Activated CD4-positive, alpha-beta T cell treated with anti-CD3 and anti-CD28 coated beads, Interleukin-2, amount 10 ng/mL, durations not matched to agents 7 days and 5 days (primary cell): Measurements from ENCODE around the gene SLC16A3. TPM values are rescaled to one million over a fixed set of nuclear protein-coding genes. Genes with fewer than 3 reads are reported as not detected.

Source experiments
- CTCF ChIA-PET: fragments of 350-600 bp; sonication (Branson Sonifier 250); formaldehyde crosslinking; loops from one replicate; lab custom pipeline; 2021; ENCODE audit warnings: antibody characterized with exemption; lab: Charles Lee
- POLR2A ChIA-PET: fragments of 350-600 bp; sonication (Branson Sonifier 250); formaldehyde crosslinking; loops from one replicate; lab custom pipeline; 2021; ENCODE audit warnings: antibody characterized with exemption; lab: Charles Lee
- DNase-seq: peaks from one replicate; pipeline ENCODE4 v3.0.0-alpha.2; 2020
- H3K27ac Mint-ChIP-seq: one replicate; pipeline ENCODE4 v1.8.0; 2021; ENCODE audit warnings: mild to moderate bottlenecking, moderate library complexity, mixed read lengths
- H3K27me3 Mint-ChIP-seq: one replicate; pipeline ENCODE4 v1.8.0; 2021; ENCODE audit warnings: mixed read lengths
- H3K36me3 Mint-ChIP-seq: one replicate; pipeline ENCODE4 v1.8.0; 2021; ENCODE audit warnings: low read depth, mixed read lengths
- H3K4me1 Mint-ChIP-seq: one replicate; pipeline ENCODE4 v1.8.0; 2021; ENCODE audit warnings: mixed read lengths
- H3K4me3 Mint-ChIP-seq: one replicate; pipeline ENCODE4 v1.8.0; 2021; ENCODE audit warnings: mild to moderate bottlenecking, moderate library complexity, mixed read lengths
- H3K9me3 Mint-ChIP-seq: one replicate; pipeline ENCODE4 v1.8.0; 2021; ENCODE audit warnings: mixed read lengths
- total RNA-seq, 2 experiments: library from RNA; stranded (reverse); gene quantifications; one replicate each; pipeline ENCODE4 v1.2.3, GENCODE V29; 2021

SLC16A3 gene
- total RNA-seq, 2 experiments from 2014 or later: 104 to 140 TPM

GRCh38 chr17:82219083-82219482, 9.8 kb upstream of the SLC16A3 start:
- ChIA-PET CTCF (interaction anchor here (0.7 to 4.6 kb wide), 2 partner anchors 17 to 183 kb away, joined by 3 to 14 read pairs; no protein-coding TSS in a partner anchor), POLR2A (no interaction called here)
- H3K27ac Mint-ChIP-seq: no peak overlapping the region
- peaks cover 21% of the 10 kb centered on the region for H3K4me1 Mint-ChIP-seq
- H3K4me3 Mint-ChIP-seq: no peak overlapping the region
- DNase-seq: no peak
- H3K9me3 Mint-ChIP-seq: no peaks in the 10 kb centered on the region
- peaks cover 3% of the 10 kb centered on the region for H3K27me3 Mint-ChIP-seq
- no peaks in the 10 kb centered on the region for H3K36me3 Mint-ChIP-seq

DNA sequence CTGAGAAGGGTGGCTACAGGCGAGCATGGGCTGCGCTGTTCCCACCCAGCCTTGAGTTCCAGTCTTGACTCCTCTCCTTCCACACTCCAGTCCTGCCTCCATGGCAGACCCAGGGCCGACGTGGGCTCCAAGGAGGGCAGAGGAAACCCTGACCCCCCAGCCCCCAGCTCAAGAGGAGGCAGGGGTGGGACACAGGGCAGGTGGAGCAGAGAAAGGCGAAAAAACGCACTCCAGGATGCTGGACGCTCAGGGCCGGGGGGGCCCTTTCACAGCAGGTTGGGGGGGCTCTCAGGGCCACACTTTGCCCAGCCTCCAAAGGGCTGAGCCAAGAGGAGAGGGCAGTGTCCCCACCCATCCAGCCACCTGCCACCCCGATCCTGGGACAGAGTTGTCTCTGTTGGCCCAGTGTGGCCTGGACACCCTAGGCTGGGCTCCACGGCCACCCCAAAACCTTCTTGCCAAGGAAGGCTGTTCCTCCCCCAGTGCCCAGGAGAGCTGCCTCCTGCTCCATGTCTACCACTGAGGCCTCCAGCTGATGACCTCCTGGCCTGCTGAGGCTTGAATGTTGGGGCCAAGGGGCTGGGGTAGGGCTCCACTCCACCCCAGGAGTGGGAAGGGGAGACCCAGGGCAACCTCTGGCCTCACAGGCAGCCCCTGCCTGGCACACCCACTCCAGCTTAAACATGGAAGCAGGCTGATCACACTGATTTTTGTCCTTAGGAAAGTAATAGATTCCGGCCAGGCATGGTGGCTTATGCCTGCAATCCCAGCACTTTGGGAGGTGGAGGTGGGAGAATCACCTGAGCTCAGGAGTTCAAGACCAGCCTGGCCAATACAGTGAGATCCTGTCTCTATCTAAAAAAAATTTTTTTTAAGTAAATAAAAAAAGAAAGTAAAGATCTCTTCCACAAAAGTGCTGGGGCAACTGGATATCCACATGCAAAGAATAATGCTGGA, 8.8 kb upstream of the SLC16A3 start:
- Mint-ChIP-seq H3K9me3 (no peaks in the 10 kb centered on the region), H3K4me1 (peaks cover 19% of the 10 kb centered on the region), H3K36me3 (no peaks in the 10 kb centered on the region), H3K27me3 (peaks cover 3% of the 10 kb centered on the region), H3K4me3 (no peak overlapping the region), H3K27ac (no peak overlapping the region)
- CTCF ChIA-PET: interaction anchor here (0.6 to 4.6 kb wide), 8 partner anchors 9 to 190 kb away, joined by 3 to 14 read pairs (median 3); partner anchors contain the start of gene SLC16A3
- no peak for DNase-seq
- POLR2A ChIA-PET: no interaction called here

- Mint-ChIP-seq H3K9me3 (no peaks in the 10 kb centered on the region), H3K36me3 (no peaks in the 10 kb centered on the region), H3K27me3 (peaks cover 3% of the 10 kb centered on the region), H3K27ac (no peak overlapping the region), H3K4me1 (peaks cover 8% of the 10 kb centered on the region), H3K4me3 (no peak overlapping the region)
- POLR2A ChIA-PET: interaction anchor here (0.6 kb wide), 1 partner anchor 155 kb away, joined by 10 read pairs; no protein-coding TSS in a partner anchor
- DNase-seq: no peak
- CTCF ChIA-PET: interaction anchor here (1.0 to 4.6 kb wide), 4 partner anchors 7 to 16 kb away, joined by 3 to 14 read pairs (median 3); partner anchors contain the start of gene SLC16A3
These were observed 7.4 kb upstream of the SLC16A3 start for GRCh38 chr17:82221341-82221902.

- H3K27ac Mint-ChIP-seq: no peak overlapping the region
- ChIA-PET CTCF (interaction anchor here (1.1 kb wide), 1 partner anchor 13 kb away, joined by 3 read pairs; no protein-coding TSS in a partner anchor), POLR2A (no interaction called here)
- no peaks in the 10 kb centered on the region for H3K9me3 Mint-ChIP-seq
- H3K27me3 Mint-ChIP-seq: peaks cover 3% of the 10 kb centered on the region
- H3K36me3 Mint-ChIP-seq: no peaks in the 10 kb centered on the region
- no peak overlapping the region for H3K4me3 Mint-ChIP-seq
- DNase-seq: no peak
- peaks cover 6% of the 10 kb centered on the region for H3K4me1 Mint-ChIP-seq
These were observed 6.0 kb upstream of the SLC16A3 start for GRCh38 chr17:82222816-82223215.

- Mint-ChIP-seq H3K4me1 (peaks cover 6% of the 10 kb centered on the region), H3K4me3 (no peak overlapping the region), H3K27me3 (peaks cover 3% of the 10 kb centered on the region), H3K27ac (no peak overlapping the region), H3K9me3 (no peaks in the 10 kb centered on the region), H3K36me3 (no peaks in the 10 kb centered on the region)
- ChIA-PET CTCF (interaction anchor here (1.1 kb wide), 1 partner anchor 12 kb away, joined by 3 read pairs; no protein-coding TSS in a partner anchor), POLR2A (no interaction called here)
- no peak for DNase-seq
These were observed 5.3 kb upstream of the SLC16A3 start for GRCh38 chr17:82223517-82223916.

DNA sequence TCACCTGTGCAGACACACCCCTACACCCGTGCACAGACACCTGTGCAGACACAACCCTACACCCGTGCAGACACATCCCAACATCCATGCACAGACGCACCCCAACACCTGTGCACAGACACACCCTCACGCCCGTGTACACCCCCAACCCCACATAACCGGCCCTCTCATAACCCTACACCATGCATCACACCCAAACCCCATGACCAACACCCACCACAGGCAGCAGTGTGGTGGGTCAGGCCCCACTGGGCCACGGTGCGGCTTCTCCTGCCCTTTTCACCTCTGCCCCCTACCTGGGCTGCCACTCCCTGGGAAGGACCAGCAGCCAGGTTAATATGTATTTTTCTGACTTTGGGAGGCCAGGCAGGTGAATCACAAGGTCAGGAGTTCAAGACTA, 4.2 kb upstream of the SLC16A3 start:
- no peak overlapping the region for H3K27ac Mint-ChIP-seq
- ChIA-PET POLR2A (no interaction called here), CTCF (interaction anchor here (2.2 kb wide), 1 partner anchor 9 kb away, joined by 8 read pairs; no protein-coding TSS in a partner anchor)
- no peaks in the 10 kb centered on the region for H3K36me3 Mint-ChIP-seq
- no peaks in the 10 kb centered on the region for H3K9me3 Mint-ChIP-seq
- peaks cover 6% of the 10 kb centered on the region for H3K4me1 Mint-ChIP-seq
- no peak overlapping the region for H3K4me3 Mint-ChIP-seq
- peaks cover 3% of the 10 kb centered on the region for H3K27me3 Mint-ChIP-seq
- DNase-seq: no peak

- DNase-seq: no peak
- peaks cover 3% of the 10 kb centered on the region for H3K27me3 Mint-ChIP-seq
- peaks cover 11% of the 10 kb centered on the region for H3K4me1 Mint-ChIP-seq
- H3K4me3 Mint-ChIP-seq: no peak overlapping the region
- ChIA-PET CTCF (interaction anchor here (0.8 to 2.2 kb wide), 4 partner anchors 10 to 232 kb away, joined by 3 to 8 read pairs (median 4); no protein-coding TSS in a partner anchor), POLR2A (no interaction called here)
- H3K27ac Mint-ChIP-seq: no peak overlapping the region
- H3K36me3 Mint-ChIP-seq: peaks cover 5% of the 10 kb centered on the region
- no peaks in the 10 kb centered on the region for H3K9me3 Mint-ChIP-seq
These were observed 3.3 kb upstream of the SLC16A3 start for GRCh38 chr17:82225368-82226029.

DNA sequence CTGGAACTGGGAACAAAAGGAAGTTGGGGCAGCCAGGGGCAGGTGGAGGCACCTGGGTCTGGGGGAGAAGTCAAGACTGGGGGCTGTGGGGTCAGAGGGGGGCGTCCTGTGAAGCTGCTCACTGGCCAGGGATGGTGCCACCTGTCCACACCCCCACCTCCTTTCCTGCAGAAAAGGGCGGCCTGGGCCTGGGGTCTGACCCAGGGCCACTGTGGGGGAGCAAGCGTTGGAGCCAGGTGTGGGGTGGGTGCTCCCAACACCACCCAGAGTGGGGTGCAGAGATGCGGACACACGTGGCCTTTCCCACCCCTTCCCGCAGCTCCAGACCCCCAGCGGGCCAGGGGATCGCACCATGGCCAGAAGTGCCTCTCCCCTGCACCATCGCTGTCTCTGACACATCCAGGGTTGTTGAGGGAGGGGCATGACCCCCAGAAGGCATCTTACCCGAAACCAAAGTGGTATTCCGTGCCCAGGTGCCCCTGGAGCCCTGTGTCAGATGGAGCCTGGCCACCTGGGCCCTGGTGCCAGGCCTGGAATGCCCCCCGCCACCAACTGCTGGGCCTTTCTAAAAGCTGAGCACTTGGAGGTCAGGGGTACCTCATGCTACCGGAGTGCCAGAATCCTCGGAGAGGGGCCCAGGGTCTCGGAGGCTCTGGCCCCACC, 2.6 kb upstream of the SLC16A3 start:
- ChIA-PET POLR2A (no interaction called here), CTCF (interaction anchor here (0.8 to 2.2 kb wide), 5 partner anchors 10 to 232 kb away, joined by 3 to 8 read pairs (median 5); no protein-coding TSS in a partner anchor)
- no peak for DNase-seq
- H3K4me3 Mint-ChIP-seq: no peak overlapping the region
- H3K4me1 Mint-ChIP-seq: peaks cover 11% of the 10 kb centered on the region
- H3K27me3 Mint-ChIP-seq: peaks cover 3% of the 10 kb centered on the region
- H3K9me3 Mint-ChIP-seq: no peaks in the 10 kb centered on the region
- no peak overlapping the region for H3K27ac Mint-ChIP-seq
- H3K36me3 Mint-ChIP-seq: peaks cover 5% of the 10 kb centered on the region

GRCh38 chr17:82226809-82227628, 1.8 kb upstream of the SLC16A3 start:
- Mint-ChIP-seq H3K27ac (peak overlapping the region; percentile 60), H3K4me1 (peaks cover 11% of the 10 kb centered on the region)
- POLR2A ChIA-PET: no interaction called here

DNA sequence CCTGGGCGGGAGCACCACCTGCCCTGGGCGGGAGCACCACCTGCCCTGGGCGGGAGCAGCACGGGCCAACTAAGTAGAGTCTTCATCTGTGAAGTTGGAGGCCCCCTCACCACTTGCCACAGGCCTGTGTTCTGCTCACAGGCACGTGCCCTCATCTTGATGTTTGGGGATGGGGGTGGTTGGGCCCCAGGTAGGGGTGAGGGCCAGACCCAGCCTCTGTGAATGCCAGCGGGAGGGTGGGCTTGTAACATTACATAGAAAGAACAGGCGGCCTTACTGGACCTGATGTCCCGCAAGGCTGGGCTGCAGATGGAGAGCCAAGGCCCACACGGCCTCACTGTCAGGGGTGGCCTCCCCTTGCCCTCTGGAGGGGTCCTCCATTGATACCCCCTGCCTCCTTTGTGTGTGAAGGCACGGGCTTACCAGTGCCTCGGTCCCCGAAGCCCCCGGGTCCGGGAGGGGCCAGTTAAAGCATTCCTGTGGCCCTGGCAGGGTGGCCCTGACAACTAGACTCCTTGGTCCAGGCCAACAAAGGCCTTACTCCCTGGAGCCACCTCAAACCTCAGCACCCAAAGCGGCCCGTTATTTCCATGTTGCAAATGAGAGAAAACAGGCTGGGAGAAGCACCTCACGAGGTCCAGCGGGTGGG, 1.1 kb upstream of the SLC16A3 start:
- Mint-ChIP-seq H3K27me3 (no peaks in the 10 kb centered on the region), H3K4me3 (peak overlapping the region; percentile 86), H3K27ac (peak overlapping the region; percentile 94), H3K36me3 (peaks cover 5% of the 10 kb centered on the region), H3K4me1 (peaks cover 11% of the 10 kb centered on the region), H3K9me3 (no peaks in the 10 kb centered on the region)
- DNase-seq: no peak
- POLR2A ChIA-PET: no interaction called here
- CTCF ChIA-PET: interaction anchor here (0.5 to 1.6 kb wide), 3 partner anchors 7 to 327 kb away, joined by 3 to 5 read pairs (median 3); no protein-coding TSS in a partner anchor

More at GRCh38 chr17:82226809-82227628, 1.8 kb upstream of the SLC16A3 start:
- DNase-seq: no peak
- peak overlapping the region; percentile 36 for H3K4me3 Mint-ChIP-seq
- H3K27me3 Mint-ChIP-seq: no peaks in the 10 kb centered on the region
- CTCF ChIA-PET: interaction anchor here (0.5 to 2.2 kb wide), 3 partner anchors 9 to 328 kb away, joined by 3 to 8 read pairs (median 5); no protein-coding TSS in a partner anchor
- H3K36me3 Mint-ChIP-seq: peaks cover 5% of the 10 kb centered on the region
- H3K9me3 Mint-ChIP-seq: no peaks in the 10 kb centered on the region
